HK-2 (cell line): ENCODE results near the gene NSD2.
"Not testable (repeated sequence)": the region's sequence is repeated elsewhere in the genome, so short reads cannot be mapped to it uniquely, and the experiment has no call there.

Experiments used
- DNase-seq: peaks from one replicate; pipeline ENCODE4 v3.0.0-alpha.2; 2018; ENCODE audit not compliant: unreplicated experiment

Gene NSD2

DNA sequence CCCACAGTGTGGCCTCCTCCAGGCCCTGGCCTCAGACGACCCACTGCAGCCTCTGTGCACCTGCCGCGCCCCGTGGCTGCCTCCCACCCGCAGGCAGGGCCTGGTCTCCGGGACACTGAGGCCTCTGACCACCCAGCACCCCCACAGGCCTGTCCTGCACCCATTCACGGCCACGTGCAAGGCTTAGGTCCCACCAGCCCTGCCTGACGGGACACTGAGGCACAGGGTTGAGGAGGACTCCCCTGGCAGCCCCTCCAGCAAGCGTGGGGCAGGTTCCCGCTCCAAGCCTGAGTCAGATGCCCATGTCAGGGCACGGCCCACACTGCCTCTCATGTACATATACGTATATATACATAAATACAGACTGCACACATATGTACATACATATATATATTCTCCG lies 114.1 kb downstream of the NSD2 start:
- DNase-seq = no peak

DNA sequence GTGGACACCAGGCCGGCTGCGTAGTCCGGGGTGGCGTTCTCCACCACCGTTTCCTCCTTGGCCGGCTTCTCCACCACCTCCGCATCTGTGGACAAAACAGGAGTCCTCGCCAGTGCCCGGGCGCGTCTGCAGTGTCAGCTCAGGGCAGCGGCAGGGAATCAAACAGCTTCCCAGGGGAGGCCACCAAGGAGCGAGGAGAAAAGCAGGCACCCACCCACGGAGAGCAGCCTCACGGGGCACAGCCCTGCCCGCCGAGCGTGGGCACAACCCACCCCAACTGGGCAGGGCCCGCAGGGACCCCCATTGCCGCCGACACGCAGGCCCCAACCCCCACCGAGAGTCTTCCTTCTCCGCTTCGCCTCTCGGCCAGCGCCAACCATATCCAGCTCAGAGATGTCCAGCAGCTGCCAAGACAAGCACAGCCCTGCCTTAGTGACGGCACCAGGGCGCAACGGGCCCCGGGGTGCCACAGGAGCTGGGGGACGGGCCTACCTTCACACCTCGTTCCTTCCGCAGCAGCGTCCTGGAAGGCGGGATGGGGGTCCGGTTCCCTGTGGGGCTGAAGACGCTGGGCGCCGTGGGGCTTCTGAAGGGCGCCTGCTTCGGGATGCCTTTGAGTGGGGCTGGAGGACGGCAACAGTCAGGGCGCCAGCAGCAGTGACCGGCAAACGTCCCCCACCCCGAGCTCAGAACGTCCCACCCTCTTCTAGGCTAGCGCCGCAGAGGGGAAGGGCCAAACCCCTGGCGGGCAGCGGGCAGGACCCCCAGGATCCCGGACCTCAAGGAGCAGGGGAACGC lies 114.8 kb downstream of the NSD2 start:
- no peak for DNase-seq

DNA sequence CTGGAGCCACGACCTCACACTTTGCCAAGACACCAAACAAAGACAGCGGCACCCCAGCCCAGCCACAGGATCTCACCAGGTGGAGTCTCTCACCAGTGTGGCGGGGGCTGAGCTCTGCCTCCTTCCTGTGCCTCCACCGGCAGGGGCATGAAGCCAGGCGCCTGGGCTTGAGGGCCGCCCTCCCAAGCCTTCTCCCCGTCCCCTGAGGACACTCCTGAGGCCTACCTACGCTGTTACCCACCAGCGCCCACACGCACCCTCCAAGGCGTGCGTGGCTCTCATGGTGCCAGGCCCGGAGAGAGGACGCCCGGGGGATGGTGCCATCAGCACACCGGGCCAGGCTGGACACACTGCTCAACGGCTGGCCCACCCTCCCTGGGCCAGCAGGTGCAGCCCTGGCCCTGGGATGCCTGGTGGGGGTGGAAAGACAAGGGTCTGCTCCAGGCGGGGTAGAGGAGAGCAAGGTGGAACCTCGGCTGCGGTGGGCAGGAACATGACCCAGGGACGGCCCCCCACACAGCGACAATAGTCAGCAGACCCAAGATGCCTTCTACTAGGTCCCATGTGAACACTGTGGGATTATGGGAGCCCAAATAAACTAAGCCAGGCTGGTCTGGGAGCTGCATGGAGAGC lies 115.5 kb downstream of the NSD2 start:
- DNase-seq = no peak

DNA sequence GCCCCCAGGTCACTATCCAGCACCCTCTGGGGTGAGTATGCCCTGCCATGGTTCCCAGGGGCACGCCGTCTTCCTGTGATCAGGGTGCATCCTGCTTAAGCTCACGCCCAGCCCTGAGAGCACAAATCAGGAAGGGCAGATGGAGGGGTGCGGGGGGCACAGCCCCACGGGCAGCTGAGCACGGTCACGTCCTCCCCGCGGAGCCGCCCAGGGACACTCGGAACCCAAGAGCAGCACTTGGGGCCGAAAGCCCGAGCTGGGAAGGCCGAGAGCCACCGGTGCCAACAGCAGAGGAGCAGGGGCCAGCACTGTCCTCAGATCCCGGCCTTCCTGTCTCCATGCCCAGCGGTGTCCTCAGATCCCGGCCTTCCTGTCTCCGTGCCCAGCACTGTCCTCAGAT lies 116.1 kb downstream of the NSD2 start:
- DNase-seq = no peak

DNA sequence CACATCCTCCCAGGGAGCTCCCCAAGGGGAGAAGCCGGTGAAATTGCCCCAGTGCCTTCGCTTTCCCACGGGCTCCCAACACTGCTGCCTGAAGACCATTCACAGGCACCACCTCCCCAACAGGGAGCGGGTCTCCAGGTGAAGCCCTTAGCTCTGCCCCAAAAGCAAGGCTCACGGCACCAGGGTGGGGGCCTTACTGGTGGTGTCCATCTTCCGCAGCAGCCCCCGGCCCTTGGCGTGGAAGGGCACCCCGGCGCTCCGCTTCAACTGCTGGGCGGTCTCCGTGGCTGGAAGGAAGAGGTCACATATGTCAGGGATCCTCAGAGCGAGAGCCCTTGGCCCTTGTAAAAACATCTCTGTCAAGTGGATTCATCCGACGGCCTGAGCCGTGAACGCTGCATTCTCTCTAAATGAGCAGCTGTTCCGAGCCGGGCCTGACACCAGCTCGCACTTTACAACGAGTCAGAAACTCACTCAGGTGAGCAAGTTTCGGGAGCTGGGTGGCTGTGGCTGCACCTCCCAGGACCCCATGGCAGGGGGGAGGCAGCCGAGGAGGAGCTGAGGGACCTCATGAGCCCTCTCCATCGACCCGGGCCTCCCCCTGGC lies 116.6 kb downstream of the NSD2 start:
- DNase-seq = no peak

DNA sequence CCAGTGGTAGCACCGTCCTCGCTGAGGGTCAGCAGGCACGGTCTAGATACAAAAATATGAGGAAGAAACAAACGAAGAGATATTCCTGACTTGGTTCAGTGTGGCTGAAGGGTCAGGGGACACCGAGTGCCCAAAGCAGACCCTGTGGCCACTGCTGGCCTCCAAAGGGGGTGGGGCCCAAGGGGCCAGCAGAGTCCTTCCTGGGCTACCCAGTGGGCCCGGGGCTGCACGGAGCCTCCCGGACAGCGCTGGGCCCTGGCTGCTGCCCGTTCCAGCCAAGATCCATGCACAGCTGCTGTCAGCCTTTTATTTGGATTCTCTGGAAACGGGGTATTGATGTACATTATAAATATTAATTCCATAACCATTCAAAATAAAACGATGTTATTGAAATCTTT lies 117.1 kb downstream of the NSD2 start:
- DNase-seq = no peak

DNA sequence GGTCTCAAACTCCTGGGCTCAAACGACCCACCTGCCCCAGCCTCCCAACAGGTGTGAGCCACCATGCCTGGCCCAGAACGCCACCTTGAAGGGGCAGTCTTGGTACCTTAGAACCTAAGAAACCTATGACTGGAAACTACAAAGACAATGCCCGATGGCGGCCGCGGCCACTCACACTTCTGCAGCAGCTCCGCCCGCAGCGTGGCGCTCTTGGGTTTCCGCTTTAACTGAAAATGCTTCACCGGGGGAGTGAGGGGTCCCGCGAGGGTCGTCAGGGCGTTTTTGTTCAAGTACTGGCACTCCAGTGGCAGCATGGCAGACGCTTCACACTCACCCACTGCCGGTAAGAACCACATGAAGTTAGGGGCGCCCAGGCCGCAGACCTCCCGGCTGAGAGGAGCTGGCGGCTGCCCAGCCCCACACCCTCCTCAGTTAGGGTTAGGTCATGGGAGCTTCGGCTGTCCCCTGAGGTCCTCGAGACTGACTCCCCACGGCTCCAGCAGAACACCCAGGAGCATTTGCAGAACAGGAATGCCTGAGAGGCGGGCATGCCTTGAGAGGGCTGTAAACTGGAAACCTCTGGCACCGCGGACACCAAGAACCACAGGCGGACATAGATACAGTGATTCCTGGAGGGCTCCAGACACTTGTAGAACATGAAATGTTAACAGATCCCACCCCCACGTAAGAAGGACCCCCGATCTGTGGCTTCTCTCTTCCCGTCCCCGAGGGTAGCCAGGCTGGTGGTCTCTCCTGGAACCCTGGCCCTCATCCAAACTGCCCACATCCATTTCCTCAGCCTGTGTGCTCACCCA lies 118.5 kb downstream of the NSD2 start:
- no peak for DNase-seq

DNA sequence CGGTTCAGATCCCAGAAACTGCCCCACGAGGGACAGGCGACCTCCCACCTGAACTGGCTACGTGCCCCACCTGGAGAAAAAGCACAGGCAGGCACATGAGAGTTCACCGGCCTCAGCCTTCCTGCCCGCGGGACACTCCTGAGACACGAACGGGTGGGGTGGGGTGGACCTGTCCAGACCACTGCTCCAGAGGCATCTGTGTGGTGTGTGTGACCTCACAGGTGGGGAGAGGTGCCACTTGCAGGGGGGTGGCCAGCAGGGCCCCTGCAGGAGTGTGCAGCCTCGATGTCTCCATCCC lies 119.1 kb downstream of the NSD2 start:
- DNase-seq = no peak

DNA sequence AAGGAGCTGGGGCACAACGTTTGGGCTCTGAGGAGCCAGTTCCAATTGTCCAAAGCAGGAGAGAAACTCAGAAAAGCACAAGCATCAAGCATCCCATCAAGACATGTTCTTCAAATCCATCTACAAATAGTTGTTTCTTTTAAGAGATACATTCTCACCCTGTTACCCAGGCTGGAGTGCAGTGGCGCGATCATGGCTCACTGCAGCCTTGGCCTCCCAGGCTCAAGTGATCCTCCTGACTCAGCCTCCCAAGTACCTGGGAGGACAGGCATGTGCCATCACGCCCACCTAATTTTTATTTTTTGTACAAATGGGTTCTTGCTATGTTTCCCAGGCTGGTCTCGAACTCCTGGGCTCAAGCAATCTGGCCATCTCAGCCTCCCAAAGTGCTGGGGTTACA lies 119.5 kb downstream of the NSD2 start:
- DNase-seq = no peak

DNA sequence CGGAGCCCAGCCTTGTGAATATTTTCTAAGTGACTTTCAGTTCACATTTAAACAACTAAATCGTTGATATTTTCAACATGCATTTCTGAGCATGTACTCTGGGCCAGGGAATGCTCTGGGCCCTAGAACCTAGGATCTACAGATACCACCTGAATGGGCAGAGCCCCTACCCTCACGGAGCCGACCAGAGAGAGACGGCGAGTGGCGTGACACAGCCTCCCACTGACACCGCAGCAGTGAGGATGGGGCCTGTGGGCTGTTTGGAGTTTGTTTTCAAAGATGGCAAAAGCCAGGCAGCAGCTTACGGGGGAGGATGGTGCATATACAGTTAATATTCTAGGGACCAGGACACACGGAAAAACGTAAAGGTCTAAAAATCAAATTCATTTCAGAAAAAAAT lies 119.9 kb downstream of the NSD2 start:
- no peak for DNase-seq

DNA sequence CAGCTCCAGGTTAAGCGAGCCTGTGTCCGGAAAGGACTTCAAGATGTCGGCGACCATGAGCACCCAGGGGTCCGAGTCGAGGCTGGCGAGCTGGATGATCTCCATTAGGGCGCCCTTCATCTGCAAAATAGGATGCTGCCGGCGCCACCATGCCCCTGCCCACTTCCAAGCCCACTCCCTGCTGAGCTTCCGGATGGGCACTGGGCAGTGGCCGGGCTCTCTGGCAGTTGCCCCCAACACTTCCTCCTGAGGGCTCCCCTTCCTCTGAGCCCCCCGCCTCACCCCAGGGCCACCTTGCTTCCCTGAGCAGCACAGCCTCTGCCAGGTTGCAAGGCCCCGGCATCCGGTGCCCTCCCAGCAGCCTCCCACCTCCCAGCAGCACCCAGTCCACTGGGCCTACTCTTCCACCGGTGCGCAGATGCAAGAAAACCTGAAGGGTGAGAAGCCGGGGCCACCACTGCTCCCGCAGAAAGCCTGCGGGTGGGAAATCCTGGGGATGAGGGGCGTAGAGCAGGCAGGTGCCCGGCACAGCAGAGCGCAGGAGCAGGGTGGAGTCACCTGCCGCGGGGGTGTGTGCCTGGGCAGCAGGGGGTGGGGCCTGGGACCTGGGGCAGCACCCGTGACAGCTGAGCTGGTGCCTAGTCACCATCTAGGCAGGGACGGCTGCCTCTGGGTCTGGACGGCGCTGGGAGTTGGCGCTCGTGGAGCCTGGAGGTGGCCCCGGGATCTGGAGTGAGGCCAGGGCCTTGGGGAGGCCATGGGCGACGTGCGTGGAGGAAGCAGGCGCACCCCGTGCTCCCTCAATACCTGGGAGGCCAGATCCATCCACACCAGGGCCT lies 120.6 kb downstream of the NSD2 start:
- DNase-seq = no peak

DNA sequence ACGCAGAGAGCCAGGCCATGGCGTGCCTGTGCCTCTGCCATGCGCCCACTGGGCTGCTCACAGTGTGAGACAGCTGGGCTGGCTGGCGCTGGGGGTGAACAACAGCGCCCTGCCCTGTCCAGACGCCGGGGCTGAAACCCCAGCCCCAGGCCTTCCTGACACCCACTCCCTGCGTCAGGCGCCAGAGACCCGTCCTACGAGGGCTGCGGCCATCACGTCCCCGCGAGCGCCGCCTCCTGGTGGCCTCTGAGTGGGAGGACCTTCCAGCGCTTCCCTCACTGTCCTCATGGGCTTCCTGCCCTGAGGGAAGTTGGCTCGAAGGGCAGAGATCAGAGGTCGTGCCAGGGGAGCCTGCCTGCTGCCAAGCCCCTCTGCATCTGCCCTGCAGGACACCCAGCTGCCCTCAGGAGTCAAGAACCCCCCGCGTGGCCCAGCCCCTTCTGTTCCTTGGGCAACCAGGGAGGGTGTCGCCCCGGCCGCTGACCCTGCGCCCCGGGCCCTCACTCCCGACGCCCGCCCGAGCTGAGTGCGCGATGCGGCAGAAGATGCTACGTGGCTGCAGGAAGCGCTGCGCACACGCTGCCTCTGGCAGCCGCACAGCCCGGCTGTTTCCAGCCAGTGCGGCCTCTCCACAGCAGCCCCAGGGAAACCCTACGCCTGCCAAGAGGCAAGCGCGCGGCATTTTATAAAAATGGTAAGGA lies 121.4 kb downstream of the NSD2 start:
- no peak for DNase-seq

DNA sequence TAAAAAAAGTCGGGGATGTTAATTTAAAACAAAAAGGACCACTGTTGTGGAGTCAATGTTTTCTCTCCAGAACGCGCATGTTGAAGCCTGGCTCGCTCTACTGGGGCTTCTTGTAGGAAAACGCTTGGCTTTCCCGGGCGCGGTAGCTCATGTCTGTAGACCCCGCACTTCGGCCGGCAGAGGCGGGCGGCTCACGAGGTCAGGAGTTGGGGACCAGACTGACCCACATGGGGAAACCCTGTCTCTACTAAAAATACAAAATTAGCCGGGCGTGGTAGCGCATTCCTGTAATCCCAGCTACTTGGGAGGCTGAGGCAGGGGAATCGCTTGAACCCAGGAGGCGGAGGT lies 122.0 kb downstream of the NSD2 start:
- no peak for DNase-seq

DNA sequence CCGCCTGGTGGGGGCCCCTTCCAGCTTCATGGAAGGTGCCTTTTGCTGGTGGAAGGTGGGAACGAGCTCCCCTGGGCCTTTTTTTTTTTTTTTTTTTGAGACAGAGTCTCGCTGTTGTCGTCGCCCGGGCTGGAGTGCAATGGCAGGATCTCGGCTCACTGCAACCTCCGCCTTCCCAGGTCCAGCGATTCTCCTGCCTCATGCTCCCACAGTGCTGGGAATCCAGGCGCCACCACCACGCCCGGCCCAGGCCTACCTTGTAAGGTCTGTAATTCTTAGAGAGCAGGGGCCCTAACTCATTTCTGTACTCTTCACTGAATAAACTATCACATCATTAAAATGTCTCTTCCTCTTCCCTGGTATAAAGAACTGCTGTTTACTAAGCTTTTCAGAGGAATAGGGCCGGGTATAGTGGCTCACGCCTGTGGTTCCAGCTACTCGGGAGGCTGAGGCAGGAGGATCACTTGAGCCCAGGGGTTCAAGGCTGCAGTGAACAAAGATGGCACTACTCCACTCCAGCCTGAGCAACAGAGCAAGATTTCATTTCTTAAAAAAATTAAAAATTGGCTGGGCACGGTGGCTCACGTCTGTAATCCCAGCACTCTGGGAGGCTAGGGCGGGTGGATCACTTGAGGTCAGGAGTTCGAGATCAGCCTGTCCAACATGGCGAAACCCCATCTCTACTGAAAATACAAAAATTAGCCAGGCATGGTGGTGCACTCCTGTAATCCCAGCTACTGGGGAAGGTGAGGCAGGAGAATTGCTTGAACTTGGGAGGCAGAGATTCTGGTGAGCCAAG lies 122.7 kb downstream of the NSD2 start:
- DNase-seq = not testable (repeated sequence)

DNA sequence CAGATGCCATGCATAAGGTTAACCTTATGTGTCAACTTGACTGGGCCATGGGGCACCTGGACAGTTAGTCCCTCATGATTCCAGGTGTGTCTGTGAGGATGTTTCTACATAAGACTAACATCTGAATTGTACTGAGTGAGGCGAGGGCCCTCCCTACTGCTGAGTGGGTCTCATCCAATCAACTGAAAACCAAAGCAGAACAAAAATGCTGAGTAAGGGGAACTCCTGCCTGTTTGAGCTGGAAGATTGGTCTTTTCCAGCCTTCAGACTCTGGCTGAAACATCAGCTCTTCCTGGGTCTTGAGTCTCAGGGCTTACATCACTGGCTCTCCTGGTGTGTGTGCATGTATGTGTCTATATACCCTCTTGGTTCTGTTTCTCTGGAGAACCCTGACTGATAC lies 123.7 kb downstream of the NSD2 start:
- no peak for DNase-seq

DNA sequence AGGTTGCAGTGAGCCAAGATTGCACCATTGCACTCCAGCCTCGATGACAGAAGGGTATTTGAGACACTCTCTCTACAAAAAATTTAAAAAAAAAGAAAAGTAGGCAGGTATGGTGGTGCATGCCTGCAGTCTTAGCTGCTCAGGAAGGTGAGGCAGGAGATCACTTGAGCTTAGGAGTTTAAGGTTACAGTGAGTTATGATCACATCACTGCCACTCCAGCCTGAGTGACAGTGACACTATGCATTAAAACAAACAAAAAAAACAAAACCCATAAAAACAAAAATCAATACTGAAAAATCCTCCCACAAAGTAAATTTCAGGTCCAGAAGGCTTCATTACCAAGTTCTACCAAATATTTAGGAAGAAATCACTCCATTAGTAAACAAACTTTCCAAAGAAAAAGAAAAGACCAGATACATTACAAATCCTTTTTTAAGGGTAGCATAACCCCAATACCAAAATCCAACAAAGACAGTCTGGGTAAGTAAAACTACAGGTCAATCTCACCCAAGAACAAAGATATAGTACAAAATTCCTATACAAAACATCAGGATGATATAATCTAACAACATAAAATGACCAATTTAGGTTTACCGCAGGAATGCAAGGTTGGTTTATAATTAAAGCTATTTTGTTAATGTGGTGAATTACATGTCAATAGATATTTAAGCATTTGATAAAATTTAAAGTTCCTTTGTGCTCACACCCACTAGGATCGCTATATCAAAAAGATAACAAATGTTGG lies 125.8 kb downstream of the NSD2 start:
- no peak for DNase-seq

DNA sequence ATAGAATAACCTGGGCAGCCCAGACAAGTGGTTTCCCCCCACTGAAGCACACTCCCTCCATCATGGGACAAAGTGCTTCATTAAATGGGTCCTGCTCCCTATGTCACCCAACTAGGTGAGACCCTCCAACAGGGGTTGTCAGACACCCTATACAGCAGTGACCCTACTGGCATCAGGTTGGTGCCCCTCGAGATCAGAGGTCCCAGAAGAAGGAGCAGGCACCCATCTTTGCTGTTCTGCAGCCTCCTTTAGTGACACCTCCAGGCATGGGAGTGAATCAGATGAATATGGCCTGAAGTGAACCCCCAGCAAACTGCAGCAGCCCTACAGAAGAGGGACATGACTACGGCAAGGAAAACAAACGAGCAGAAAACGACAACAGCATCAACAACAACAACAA lies 126.5 kb downstream of the NSD2 start:
- DNase-seq = no peak

DNA sequence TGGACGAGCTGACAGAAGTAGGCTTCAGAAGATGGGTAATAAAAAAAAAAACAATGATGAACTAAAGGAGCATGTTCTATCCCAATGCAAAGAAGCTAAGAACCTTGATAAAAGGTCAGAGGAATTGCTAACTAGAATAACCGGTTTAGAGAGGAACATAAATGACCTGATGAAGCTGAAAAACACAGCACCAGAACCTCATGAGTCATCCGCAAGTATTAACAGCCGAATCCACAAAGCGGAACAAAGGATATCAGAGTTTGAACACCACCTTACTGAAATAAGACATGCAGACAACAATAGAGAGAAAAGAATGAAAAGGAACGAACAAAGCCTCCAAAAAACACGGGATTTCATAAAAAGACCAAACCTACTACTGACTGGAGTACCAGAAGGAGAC lies 127.1 kb downstream of the NSD2 start:
- DNase-seq = no peak

DNA sequence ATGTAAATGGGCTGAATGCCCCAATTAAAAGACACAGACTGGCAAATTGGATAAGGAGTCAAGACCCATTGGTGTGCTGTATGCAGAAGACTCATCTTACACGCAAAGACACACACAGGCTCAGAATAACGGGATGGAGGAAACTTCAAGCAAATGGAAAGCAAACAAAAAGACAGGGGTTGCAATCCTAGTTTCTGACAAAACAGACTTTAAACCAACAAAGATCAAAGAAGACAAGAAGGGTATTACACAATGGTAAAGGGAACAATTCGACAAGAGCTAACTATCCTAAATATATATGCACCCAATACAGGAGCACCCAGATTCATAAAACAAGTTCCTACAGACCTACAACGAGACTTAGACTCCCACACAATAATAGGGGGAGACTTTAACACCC lies 128.1 kb downstream of the NSD2 start:
- DNase-seq = not testable (repeated sequence)

DNA sequence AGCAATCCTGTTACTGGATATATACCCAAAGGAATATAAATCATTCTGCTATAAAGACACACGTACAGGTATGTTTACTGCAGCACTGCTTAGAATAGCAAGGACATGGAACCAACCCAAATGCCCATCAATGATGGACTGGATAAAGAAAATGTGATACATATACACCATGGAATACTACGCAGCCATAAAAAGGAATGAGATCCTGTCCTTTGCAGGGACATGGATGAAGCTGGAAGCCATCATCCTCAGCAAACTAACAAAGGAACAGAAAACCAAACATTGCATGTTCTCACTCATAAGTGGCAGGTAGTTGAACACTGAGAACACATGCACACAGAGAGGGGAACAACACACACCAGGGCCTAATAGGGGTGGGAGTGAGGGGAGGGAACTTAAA lies 132.2 kb downstream of the NSD2 start:
- DNase-seq = not testable (repeated sequence)
